Loucy (cell line): Measurements from ENCODE around the gene COL25A1.

Source experiments
- H2AFZ ChIP-seq: fragments of 200-600 bp; sonication (generic); 2 replicates; pipeline ENCODE4 v1.6.0; 2016; ENCODE audit warnings: antibody characterized with exemption, mild to moderate bottlenecking, low read length, moderate library complexity
- H3F3A ChIP-seq: fragments of 200-600 bp; 2 replicates; pipeline ENCODE4 v1.6.0; 2016; ENCODE audit warnings: antibody characterized with exemption, low read depth, mild to moderate bottlenecking
- H3K27me3 ChIP-seq: fragments of 200-600 bp; sonication (generic); 2 replicates; pipeline ENCODE4 v1.6.1; 2014; ENCODE audit warnings: low read length, mild to moderate bottlenecking; ENCODE audit not compliant: insufficient read depth, poor library complexity, severe bottlenecking
- H3K36me3 ChIP-seq: fragments of 200-600 bp; sonication (generic); 2 replicates; pipeline ENCODE4 v1.6.1; 2016; ENCODE audit warnings: low read length; ENCODE audit not compliant: insufficient read depth
- H3K4me1 ChIP-seq: fragments of 200-600 bp; sonication (generic); 2 replicates; pipeline ENCODE4 v1.5.1; 2014; ENCODE audit warnings: low read length, mild to moderate bottlenecking; ENCODE audit not compliant: insufficient read depth, poor library complexity, severe bottlenecking
- H3K4me2 ChIP-seq: fragments of 200-600 bp; sonication (generic); 2 replicates; pipeline ENCODE4 v1.6.0; 2014; ENCODE audit warnings: antibody characterized with exemption, low read length, low read depth, mild to moderate bottlenecking; ENCODE audit not compliant: poor library complexity, severe bottlenecking
- H3K4me3 ChIP-seq: fragments of 200-600 bp; sonication (generic); 2 replicates; pipeline ENCODE4 v1.5.1; 2014; ENCODE audit warnings: low read length, mild to moderate bottlenecking, mixed read lengths; ENCODE audit not compliant: poor library complexity, severe bottlenecking
- H3K79me2 ChIP-seq: fragments of 200-600 bp; sonication (generic); 2 replicates; pipeline ENCODE4 v1.6.1; 2014; ENCODE audit warnings: low read length; ENCODE audit not compliant: insufficient read depth
- H3K9ac ChIP-seq: fragments of 200-600 bp; sonication (generic); 2 replicates; pipeline ENCODE4 v1.6.0; 2014; ENCODE audit warnings: mild to moderate bottlenecking, low read depth, low read length, moderate library complexity; ENCODE audit not compliant: poor library complexity, severe bottlenecking
- H3K9me2 ChIP-seq: fragments of 200-600 bp; sonication (generic); replicated peaks from 2 replicates; pipeline ENCODE4 v1.6.1; 2016; ENCODE audit warnings: low read depth, low read length, mixed read lengths
- H3K9me3 ChIP-seq: fragments of 200-600 bp; sonication (generic); 2 replicates; pipeline ENCODE4 v1.6.1; 2014; ENCODE audit warnings: mild to moderate bottlenecking, antibody characterized with exemption, low read length, low read depth; ENCODE audit not compliant: insufficient read depth
- H4K20me1 ChIP-seq: fragments of 200-600 bp; sonication (generic); 2 replicates; pipeline ENCODE4 v1.6.0; 2014; ENCODE audit warnings: antibody characterized with exemption, low read length, mild to moderate bottlenecking; ENCODE audit not compliant: insufficient read depth, poor library complexity, severe bottlenecking
- CTCF ChIP-seq: fragments of 200-600 bp; sonication (generic); conservative IDR thresholded peaks from 2 replicates; pipeline ENCODE4 v1.5.1; 2014; ENCODE audit warnings: mild to moderate bottlenecking, antibody characterized with exemption, low read length
- EZH2phosphoT487 ChIP-seq: fragments of 200-600 bp; IDR thresholded peaks from 2 replicates; pipeline ENCODE4 v1.6.1; 2018; ENCODE audit warnings: antibody characterized with exemption, mild to moderate bottlenecking, moderate library complexity, borderline replicate concordance

Gene COL25A1

GRCh38 chr4:109157696-109158095, 144.8 kb downstream of the COL25A1 start:
- Histone ChIP-seq H4K20me1 (no peaks in the 10 kb centered on the region), H3K9me3 (no peaks in the 10 kb centered on the region), H2AFZ (no peak overlapping the region), H3K9ac (no peak overlapping the region), H3F3A (no peaks in the 10 kb centered on the region), H3K27me3 (no peaks in the 10 kb centered on the region), H3K4me3 (no peak overlapping the region), H3K4me1 (no peaks in the 10 kb centered on the region), H3K79me2 (no peaks in the 10 kb centered on the region), H3K36me3 (no peaks in the 10 kb centered on the region), H3K9me2 (no peaks in the 10 kb centered on the region), H3K4me2 (no peak overlapping the region)
- TF ChIP-seq EZH2phosphoT487 (no peak), CTCF (no peak)

DNA sequence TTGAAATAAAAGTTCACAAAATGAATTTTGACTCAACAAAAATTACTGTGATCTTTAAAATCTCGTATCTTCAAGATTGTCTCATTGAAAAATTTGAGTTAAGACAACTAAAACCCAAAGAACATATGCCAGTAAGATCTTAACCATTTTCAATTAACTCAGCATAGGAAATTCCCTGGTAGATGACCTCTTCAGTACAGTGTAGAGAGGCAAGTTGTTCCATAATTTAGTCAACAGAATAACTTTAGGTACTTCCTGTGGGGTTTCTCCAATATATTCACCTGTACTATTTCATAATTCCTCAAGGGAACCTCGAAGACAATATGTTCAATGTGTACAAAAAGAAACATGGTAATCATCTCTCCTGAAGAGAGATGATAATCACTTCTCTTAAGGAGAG, 145.3 kb downstream of the COL25A1 start:
- Histone ChIP-seq H3K4me1 (no peaks in the 10 kb centered on the region), H3K4me3 (no peak overlapping the region), H3K9me3 (no peaks in the 10 kb centered on the region), H3K36me3 (no peaks in the 10 kb centered on the region), H3K4me2 (no peak overlapping the region), H2AFZ (no peak overlapping the region), H4K20me1 (no peaks in the 10 kb centered on the region), H3K9me2 (no peaks in the 10 kb centered on the region), H3F3A (no peaks in the 10 kb centered on the region), H3K79me2 (no peaks in the 10 kb centered on the region), H3K9ac (no peak overlapping the region), H3K27me3 (no peaks in the 10 kb centered on the region)
- no peak for TF ChIP-seq CTCF
- TF ChIP-seq EZH2phosphoT487, result no peak

DNA sequence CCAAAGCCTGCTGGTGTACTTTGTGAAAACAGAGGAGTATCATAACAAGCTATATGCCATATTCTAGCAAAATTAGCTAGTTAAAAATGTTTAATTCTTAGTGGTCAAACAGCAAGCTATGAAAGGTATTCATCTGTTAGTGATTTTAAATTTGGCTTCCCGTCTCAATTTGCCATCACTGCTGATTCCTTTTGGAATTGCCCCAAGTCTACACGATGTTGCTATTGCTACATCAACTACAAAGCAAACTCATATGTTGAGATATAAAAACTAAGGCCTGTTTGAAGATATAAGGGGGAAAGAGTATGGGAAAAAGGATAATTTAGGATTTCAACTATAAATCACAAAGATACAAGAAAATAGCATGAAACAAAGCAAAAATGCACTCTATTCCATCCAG, 146.1 kb downstream of the COL25A1 start:
- H3K9me2 ChIP-seq, result no peaks in the 10 kb centered on the region

DNA sequence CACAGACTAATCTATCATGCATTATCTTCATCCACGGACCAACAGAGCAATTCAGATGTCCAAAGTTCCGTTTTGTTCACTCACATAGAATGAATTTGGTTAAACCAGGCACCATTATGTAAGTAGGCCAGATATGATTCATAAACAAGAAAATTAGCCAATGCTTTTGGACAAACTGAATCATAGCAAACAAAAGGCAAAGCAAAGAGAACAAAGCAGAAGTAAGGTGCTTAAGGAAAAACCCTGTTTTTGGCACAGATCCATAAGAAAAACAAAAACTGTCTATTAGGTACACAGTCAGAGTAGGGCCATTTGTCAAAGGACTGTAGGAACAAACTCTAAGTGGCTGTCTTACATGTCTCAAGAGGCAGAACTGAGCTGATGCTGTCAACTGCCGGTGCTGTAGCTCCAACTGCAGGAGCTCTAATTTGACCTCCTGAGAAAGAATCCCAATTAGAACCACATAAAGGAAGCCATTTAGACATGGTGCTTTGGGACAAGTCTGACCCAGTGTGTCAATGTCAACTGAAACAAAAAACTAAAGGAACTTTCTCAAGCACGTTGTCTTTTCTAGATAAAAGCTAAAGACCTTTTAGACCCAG, 146.7 kb downstream of the COL25A1 start:
- no peak overlapping the region for H2AFZ ChIP-seq
- H3K9me3 ChIP-seq, result no peaks in the 10 kb centered on the region
- no peaks in the 10 kb centered on the region for H3K79me2 ChIP-seq
- no peaks in the 10 kb centered on the region for H3F3A ChIP-seq
- H3K9me2 ChIP-seq, result no peaks in the 10 kb centered on the region
- no peaks in the 10 kb centered on the region for H3K36me3 ChIP-seq
- no peak overlapping the region for H3K4me3 ChIP-seq
- no peaks in the 10 kb centered on the region for H3K27me3 ChIP-seq
- H3K4me1 ChIP-seq, result no peaks in the 10 kb centered on the region
- no peak overlapping the region for H3K4me2 ChIP-seq
- TF ChIP-seq EZH2phosphoT487, result no peak
- H3K9ac ChIP-seq, result no peak overlapping the region
- no peaks in the 10 kb centered on the region for H4K20me1 ChIP-seq

More for the DNA sequence above, 146.1 kb downstream of the COL25A1 start:
- Histone ChIP-seq H3K27me3 (no peaks in the 10 kb centered on the region), H3K36me3 (no peaks in the 10 kb centered on the region), H3F3A (no peaks in the 10 kb centered on the region), H3K4me2 (no peak overlapping the region), H3K9ac (no peak overlapping the region), H3K79me2 (no peaks in the 10 kb centered on the region), H3K9me3 (no peaks in the 10 kb centered on the region), H3K4me3 (no peak overlapping the region), H2AFZ (no peak overlapping the region), H4K20me1 (no peaks in the 10 kb centered on the region), H3K4me1 (no peaks in the 10 kb centered on the region)
- no peak for TF ChIP-seq EZH2phosphoT487
